Measurements from ENCODE around the gene ESR1.

GRCh38 chr6:151882206-151882605 is 74.7 kb downstream of the ESR1 start:
- no peak for TF ChIP-seq CTCF (IDR thresholded peaks at IDR 0.05)
- TF ChIP-seq POLR2A (IDR thresholded peaks at IDR 0.05): no peak

All from right lobe of liver (tissue), 4 donors.